Effector CD8-positive, alpha-beta T cell (primary cell): Measurements from ENCODE around the gene SLC2A6.
A peak's percentile ranks its signal among the peaks of the same experiment; 100 is the strongest.
"Not testable (repeated sequence)": the region's sequence is repeated elsewhere in the genome, so short reads cannot be mapped to it uniquely, and the experiment has no call there.

ENCODE experiments used
- DNase-seq: peaks from one replicate; lab custom pipeline; 2025; lab: John Stamatoyannopoulos, UW

The SLC2A6 gene

GRCh38 chr9:133463234-133463863, 15.6 kb downstream of the SLC2A6 start:
- no peak for DNase-seq

- DNase-seq = no peak
Observed at GRCh38 chr9:133461975-133462374, 16.9 kb downstream of the SLC2A6 start.

- DNase-seq = peak; percentile 66
Observed at GRCh38 chr9:133460405-133461175, 18.3 kb downstream of the SLC2A6 start.

- DNase-seq = peak; percentile 90
Observed at GRCh38 chr9:133459476-133460404, 19.2 kb downstream of the SLC2A6 start, which contains the start of gene CACFD1. CACFD1 (plus strand) TSS chr9:133459978; CDS start chr9:133460067, 89 bp downstream.

GRCh38 chr9:133458643-133459312, 20.1 kb downstream of the SLC2A6 start:
- no peak for DNase-seq

- DNase-seq = no peak
Observed at GRCh38 chr9:133457748-133458147, 21.2 kb downstream of the SLC2A6 start.

GRCh38 chr9:133457233-133457632, 21.7 kb downstream of the SLC2A6 start:
- no peak for DNase-seq

GRCh38 chr9:133456409-133456808, 22.5 kb downstream of the SLC2A6 start:
- DNase-seq = no peak

GRCh38 chr9:133455936-133456335, 23.0 kb downstream of the SLC2A6 start:
- no peak for DNase-seq

- DNase-seq = no peak
Observed at GRCh38 chr9:133454943-133455673, 23.8 kb downstream of the SLC2A6 start.

GRCh38 chr9:133454325-133454724, 24.6 kb downstream of the SLC2A6 start:
- DNase-seq = no peak

GRCh38 chr9:133453651-133454050, 25.2 kb downstream of the SLC2A6 start:
- DNase-seq = no peak

- no peak for DNase-seq
Observed at GRCh38 chr9:133452562-133452961, 26.3 kb downstream of the SLC2A6 start.

- not testable (repeated sequence) for DNase-seq
Observed at GRCh38 chr9:133451865-133452264, 27.0 kb downstream of the SLC2A6 start.

GRCh38 chr9:133449760-133450159, 29.1 kb downstream of the SLC2A6 start:
- DNase-seq = no peak

- no peak for DNase-seq
Observed at GRCh38 chr9:133448487-133448972, 30.4 kb downstream of the SLC2A6 start.

GRCh38 chr9:133445293-133445969, 33.5 kb downstream of the SLC2A6 start:
- DNase-seq = no peak

- DNase-seq = no peak
Observed at GRCh38 chr9:133443982-133444381, 34.9 kb downstream of the SLC2A6 start.

- DNase-seq = no peak
Observed at GRCh38 chr9:133443248-133443647, 35.7 kb downstream of the SLC2A6 start.

- no peak for DNase-seq
Observed at GRCh38 chr9:133441571-133441970, 37.3 kb downstream of the SLC2A6 start.
